ENCODE results near the gene PIK3CD. TPM values are rescaled to one million over a fixed set of nuclear protein-coding genes. Genes with fewer than 3 reads are reported as not detected.

Gene PIK3CD
- total RNA-seq, 2 experiments from 2014 or later = 13.6 to 37.1 TPM

DNA sequence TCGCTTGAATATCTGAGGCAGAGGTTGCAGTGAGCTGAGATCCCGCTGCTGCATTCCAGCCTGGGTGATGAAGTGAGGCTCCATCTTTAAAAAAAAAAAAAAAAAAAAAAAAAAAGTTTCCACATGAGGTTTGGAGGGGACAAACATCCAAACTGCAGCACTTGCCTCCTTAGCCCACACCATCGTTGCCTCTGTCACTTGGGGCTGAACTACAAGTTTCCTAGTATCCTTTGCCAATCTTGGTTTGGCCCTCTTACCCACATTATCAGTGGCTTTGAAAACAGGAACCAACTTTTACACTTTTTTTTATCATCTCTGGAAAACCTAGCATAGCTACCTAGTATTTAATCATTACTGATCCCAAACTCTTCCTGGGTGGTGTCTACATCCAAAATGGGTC lies 113.0 kb downstream of the PIK3CD start:
- CTCF ChIA-PET (ENCODE audit: unreplicated experiment) = no interaction called here
- H2AFZ ChIP-seq (ENCODE audit: low read length) = no peak overlapping the region
- no peak overlapping the region for H3K4me2 ChIP-seq (ENCODE audit: low read length)
- POLR2A ChIA-PET = interaction anchor here (0.8 kb wide), 1 partner anchor 18 kb away, joined by 3 read pairs; no protein-coding TSS in a partner anchor
- no peaks in the 10 kb centered on the region for H3K4me1 ChIP-seq (ENCODE audit: insufficient read depth, low read length, poor library complexity, severe bottlenecking)
- no peak for DNase-seq (ENCODE audit: low spot score)
- no peaks in the 10 kb centered on the region for H4K20me1 ChIP-seq (ENCODE audit: insufficient read depth, low read length)
- intact Hi-C loops (cut with micrococcal nuclease; ENCODE audit: unreplicated experiment) = no loop called here
- no peak overlapping the region for H3K4me3 ChIP-seq (ENCODE audit: low read depth, low read length, poor library complexity, severe bottlenecking)
- BruUV-seq (replicated peaks) = TSS peak; percentile 21
- H3K36me3 ChIP-seq (ENCODE audit: insufficient read depth, low read length) = peaks cover 44% of the 10 kb centered on the region
- H3K9me2 ChIP-seq (ENCODE audit: insufficient read depth, low read length) = no peaks in the 10 kb centered on the region
- no peaks in the 10 kb centered on the region for H3K9me3 ChIP-seq (ENCODE audit: low read length)
- no peak for TF ChIP-seq EZH2phosphoT487 (IDR thresholded peaks at IDR 0.05; ENCODE audit: borderline replicate concordance, low read depth, low read length)
- no peak for TF ChIP-seq CTCF (conservative IDR thresholded peaks at IDR 0.05; ENCODE audit: low read length)
- H3K27ac ChIP-seq (ENCODE audit: low read depth, low read length, poor library complexity, severe bottlenecking) = no peak overlapping the region
- peaks cover 40% of the 10 kb centered on the region for H3K79me2 ChIP-seq (ENCODE audit: insufficient read depth, low read depth, low read length)

GRCh38 chr1:9766759-9767442 lies 115.4 kb downstream of the PIK3CD start:
- peaks cover 35% of the 10 kb centered on the region for H3K79me2 ChIP-seq (ENCODE audit: insufficient read depth, low read depth, low read length)
- POLR2A ChIA-PET = interaction anchor here (0.7 to 1.1 kb wide), 2 partner anchors 10 to 97 kb away, joined by 3 read pairs; no protein-coding TSS in a partner anchor
- TF ChIP-seq EZH2phosphoT487 (IDR thresholded peaks at IDR 0.05; ENCODE audit: borderline replicate concordance, low read depth, low read length) (no peak), CTCF (conservative IDR thresholded peaks at IDR 0.05; ENCODE audit: low read length) (no peak)

GRCh38 chr1:9767964-9768668 lies 116.6 kb downstream of the PIK3CD start:
- no peaks in the 10 kb centered on the region for H3K9me3 ChIP-seq (ENCODE audit: low read length)
- no TSS peak for BruUV-seq (replicated peaks)
- peaks cover 35% of the 10 kb centered on the region for H3K79me2 ChIP-seq (ENCODE audit: insufficient read depth, low read depth, low read length)
- H3K27ac ChIP-seq (ENCODE audit: low read depth, low read length, poor library complexity, severe bottlenecking) = no peak overlapping the region
- CTCF ChIA-PET (ENCODE audit: unreplicated experiment) = no interaction called here
- no peaks in the 10 kb centered on the region for H3K9me2 ChIP-seq (ENCODE audit: insufficient read depth, low read length)
- no peak for TF ChIP-seq CTCF (conservative IDR thresholded peaks at IDR 0.05; ENCODE audit: low read length)
- TF ChIP-seq EZH2phosphoT487 (IDR thresholded peaks at IDR 0.05; ENCODE audit: borderline replicate concordance, low read depth, low read length) = no peak
- H2AFZ ChIP-seq (ENCODE audit: low read length) = no peak overlapping the region
- intact Hi-C loops (cut with micrococcal nuclease; ENCODE audit: unreplicated experiment) = no loop called here
- POLR2A ChIA-PET = interaction anchor here (1.1 kb wide), 1 partner anchor 95 kb away, joined by 3 read pairs; no protein-coding TSS in a partner anchor
- H4K20me1 ChIP-seq (ENCODE audit: insufficient read depth, low read length) = no peaks in the 10 kb centered on the region
- H3K36me3 ChIP-seq (ENCODE audit: insufficient read depth, low read length) = peaks cover 40% of the 10 kb centered on the region
- DNase-seq (ENCODE audit: low spot score) = peak; percentile 24
- H3K4me1 ChIP-seq (ENCODE audit: insufficient read depth, low read length, poor library complexity, severe bottlenecking) = no peaks in the 10 kb centered on the region
- no peak overlapping the region for H3K4me3 ChIP-seq (ENCODE audit: low read depth, low read length, poor library complexity, severe bottlenecking)
- no peak overlapping the region for H3K4me2 ChIP-seq (ENCODE audit: low read length)

More at GRCh38 chr1:9766759-9767442, 115.4 kb downstream of the PIK3CD start:
- no peak overlapping the region for H3K4me3 ChIP-seq (ENCODE audit: low read depth, low read length, poor library complexity, severe bottlenecking)
- no TSS peak for BruUV-seq (replicated peaks)
- no peak for DNase-seq (ENCODE audit: low spot score)
- H3K27ac ChIP-seq (ENCODE audit: low read depth, low read length, poor library complexity, severe bottlenecking) = no peak overlapping the region
- peaks cover 38% of the 10 kb centered on the region for H3K36me3 ChIP-seq (ENCODE audit: insufficient read depth, low read length)
- no peak overlapping the region for H2AFZ ChIP-seq (ENCODE audit: low read length)
- H3K4me1 ChIP-seq (ENCODE audit: insufficient read depth, low read length, poor library complexity, severe bottlenecking) = no peaks in the 10 kb centered on the region
- CTCF ChIA-PET (ENCODE audit: unreplicated experiment) = no interaction called here
- no peaks in the 10 kb centered on the region for H3K9me3 ChIP-seq (ENCODE audit: low read length)
- no peaks in the 10 kb centered on the region for H3K9me2 ChIP-seq (ENCODE audit: insufficient read depth, low read length)
- no peaks in the 10 kb centered on the region for H4K20me1 ChIP-seq (ENCODE audit: insufficient read depth, low read length)
- intact Hi-C loops (cut with micrococcal nuclease; ENCODE audit: unreplicated experiment) = no loop called here
- no peak overlapping the region for H3K4me2 ChIP-seq (ENCODE audit: low read length)
